SK-N-DZ (cell line): ENCODE results near the gene PKHD1.

Experiments
- DNase-seq: peaks from one replicate; pipeline ENCODE4 v3.0.0-alpha.2; 2015; ENCODE audit warnings: low spot score

PKHD1 gene

GRCh38 chr6:51793393-51793792 lies 294.0 kb downstream of the PKHD1 start:
- no peak for DNase-seq

DNA sequence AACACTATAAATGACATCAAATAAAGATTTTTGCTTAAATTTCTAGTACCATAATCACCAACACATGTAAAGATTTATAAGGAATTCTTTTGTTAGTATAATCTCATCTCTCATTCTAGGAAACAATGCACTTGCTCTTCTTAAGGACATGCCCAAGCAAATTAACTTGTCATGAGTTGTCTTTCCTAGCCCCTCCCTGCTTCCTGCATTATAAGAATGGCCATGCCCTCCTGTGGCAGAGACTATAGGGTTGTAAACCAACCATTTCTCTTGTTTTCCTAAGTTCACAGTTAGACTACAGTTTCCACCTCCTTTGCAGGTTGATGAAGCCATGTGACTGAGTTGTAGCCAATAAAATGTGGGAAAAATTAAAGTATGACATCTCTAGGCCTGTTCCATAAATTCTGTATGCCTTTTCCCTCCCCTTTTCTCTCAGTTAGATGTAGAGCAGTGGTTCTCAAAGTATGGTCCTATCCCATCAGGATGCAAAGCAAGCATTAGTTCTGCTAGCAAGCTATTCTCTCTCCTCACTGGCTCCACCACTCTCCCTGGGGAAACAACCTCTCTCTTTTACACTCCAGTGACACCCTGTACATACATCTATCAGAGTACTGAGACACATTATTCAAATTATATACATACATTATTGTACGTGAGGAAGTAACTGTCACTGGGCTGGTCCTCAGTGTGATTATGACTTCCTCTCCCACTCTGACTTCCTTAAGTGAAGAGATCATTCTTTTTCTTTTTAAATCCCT lies 295.0 kb downstream of the PKHD1 start:
- DNase-seq: no peak

DNA sequence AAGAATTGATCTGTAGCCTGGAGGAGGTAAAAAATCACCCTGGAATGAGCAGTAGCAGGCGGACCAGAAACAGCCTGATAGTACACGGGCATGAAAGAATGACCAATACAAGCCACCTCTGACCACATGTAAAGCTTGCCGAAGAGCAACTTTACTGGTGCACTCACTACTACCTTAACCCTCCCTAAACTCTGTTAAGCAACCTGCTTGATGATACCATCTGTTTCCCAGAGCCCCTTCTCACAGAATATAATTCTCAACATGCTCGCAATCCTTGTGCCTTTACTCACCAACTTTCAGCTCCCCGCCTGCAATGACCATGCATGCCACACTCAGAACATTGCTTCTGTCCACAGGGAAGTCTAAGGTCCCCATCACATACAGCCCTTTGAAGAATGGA lies 296.5 kb downstream of the PKHD1 start:
- no peak for DNase-seq

DNA sequence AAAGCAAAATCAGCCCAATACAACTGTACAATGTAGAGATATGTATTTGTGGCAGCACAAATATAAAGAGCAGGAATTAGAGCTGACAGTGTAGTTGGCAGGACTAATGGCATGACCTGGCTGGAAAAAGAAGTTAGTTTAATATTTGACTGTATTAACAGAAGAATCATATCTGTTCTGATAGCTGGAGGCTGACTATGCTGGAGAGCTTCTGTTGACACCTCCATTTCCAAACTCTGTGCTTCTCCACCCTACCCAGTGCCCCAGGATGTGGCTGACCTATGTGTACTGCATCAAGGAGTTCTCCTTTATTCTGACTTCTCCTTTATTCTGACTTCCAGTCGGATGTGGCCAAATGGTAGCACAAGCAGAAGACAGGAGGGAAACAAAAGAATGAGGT lies 299.3 kb downstream of the PKHD1 start:
- DNase-seq: no peak

- no peak for DNase-seq
Measured at GRCh38 chr6:51778666-51779065, 308.7 kb downstream of the PKHD1 start.

GRCh38 chr6:51777618-51778017 lies 309.8 kb downstream of the PKHD1 start:
- DNase-seq: no peak

- no peak for DNase-seq
Measured at GRCh38 chr6:51775942-51776860, 311.2 kb downstream of the PKHD1 start.

DNA sequence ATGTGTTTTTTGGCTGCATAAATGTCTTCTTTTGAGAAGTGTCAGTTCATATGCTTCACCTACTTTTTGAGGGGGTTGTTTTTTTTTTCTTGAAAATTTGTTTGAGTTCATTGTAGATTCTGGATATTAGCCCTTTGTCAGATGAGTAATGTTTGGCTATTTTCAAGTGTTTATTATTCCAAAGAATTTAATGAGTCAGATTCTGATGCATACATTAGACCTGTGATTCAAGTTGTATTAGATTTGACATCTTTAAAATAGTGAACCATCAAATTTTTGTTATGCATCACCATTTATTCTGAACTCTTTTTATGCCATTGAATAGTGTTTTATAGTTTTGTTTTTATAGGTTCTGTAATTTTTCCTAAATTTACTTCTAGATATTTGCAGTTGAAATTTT lies 319.3 kb downstream of the PKHD1 start:
- no peak for DNase-seq

DNA sequence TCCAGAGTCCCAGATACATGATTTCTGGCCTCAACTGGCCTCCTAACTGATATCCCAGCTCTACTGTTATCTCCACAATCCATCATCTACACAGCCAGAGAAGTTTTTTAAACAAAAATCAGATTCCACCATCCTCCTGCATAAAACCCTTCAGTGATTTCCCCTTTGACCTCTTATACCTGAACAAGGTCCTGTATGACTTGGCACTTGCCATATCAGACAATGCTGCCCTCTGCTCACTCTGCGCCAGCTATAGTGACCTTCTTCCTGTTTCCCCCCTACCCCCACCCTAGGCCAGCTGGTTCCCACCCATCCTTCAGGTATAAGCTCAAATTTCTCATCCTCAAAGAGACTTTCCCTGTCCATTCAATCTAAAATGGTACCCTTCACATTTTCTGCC lies 322.2 kb downstream of the PKHD1 start:
- no peak for DNase-seq

DNA sequence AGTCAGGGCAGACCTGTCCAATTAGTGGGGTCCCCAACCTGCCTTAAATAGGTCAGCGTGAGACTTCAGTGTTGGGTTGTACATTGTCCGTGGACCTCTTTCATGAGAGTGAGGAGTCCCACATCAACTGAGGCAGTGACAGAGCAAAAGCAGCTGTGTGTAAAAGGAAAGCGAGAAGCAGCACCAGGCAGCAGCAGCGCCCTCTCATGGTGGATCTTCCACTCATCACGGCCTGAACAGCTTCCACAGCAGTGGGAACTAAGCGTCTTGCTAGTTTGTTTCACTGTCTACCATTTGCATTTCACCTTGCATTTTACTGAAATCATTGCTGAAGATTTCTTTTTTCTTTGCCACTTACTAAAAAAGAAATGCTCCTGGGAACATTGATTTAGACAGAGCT lies 333.8 kb downstream of the PKHD1 start:
- peak; percentile 7 for DNase-seq

GRCh38 chr6:51743999-51744398 lies 343.4 kb downstream of the PKHD1 start:
- DNase-seq: no peak

DNA sequence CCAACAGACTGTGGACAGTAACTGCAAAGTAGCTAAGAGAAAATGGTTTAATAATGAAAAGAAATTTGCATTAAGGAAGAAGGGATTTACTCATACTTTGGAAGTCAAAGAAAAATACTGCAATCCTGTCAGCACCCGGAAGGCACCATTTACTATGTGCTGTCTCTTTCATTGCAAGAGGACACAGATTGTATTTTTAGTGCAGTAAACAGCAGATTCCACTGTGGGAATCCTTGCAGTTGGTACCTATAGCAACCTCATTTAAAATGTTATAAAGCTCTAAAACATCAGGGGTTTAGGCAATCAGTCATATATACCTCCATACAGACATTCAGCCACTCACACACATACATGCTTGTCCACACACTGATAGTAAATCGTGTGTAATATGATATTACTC lies 346.8 kb downstream of the PKHD1 start:
- no peak for DNase-seq

GRCh38 chr6:51738614-51739013 lies 348.8 kb downstream of the PKHD1 start:
- no peak for DNase-seq

GRCh38 chr6:51737580-51738360 lies 349.6 kb downstream of the PKHD1 start:
- DNase-seq: no peak

- no peak for DNase-seq
Measured at GRCh38 chr6:51725155-51725554, 362.3 kb downstream of the PKHD1 start.

DNA sequence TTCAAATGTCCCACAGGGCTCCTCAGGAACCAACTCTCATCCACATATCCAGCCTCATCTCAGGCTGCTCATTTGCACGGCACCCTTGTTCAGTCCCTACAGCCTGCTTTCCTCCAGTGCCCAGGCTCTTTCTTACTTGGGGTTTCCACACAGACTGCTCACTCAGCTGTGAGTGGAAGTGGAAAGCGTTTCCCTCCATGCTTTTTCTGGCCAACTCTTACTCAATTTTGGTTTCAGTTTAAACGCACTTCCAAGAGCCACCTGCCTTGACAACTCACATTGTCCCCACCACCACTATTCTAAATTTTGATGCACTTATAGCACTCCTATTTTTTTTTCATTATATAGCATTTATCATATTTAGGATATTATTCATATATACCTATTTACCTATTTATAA lies 367.1 kb downstream of the PKHD1 start:
- DNase-seq: no peak

DNA sequence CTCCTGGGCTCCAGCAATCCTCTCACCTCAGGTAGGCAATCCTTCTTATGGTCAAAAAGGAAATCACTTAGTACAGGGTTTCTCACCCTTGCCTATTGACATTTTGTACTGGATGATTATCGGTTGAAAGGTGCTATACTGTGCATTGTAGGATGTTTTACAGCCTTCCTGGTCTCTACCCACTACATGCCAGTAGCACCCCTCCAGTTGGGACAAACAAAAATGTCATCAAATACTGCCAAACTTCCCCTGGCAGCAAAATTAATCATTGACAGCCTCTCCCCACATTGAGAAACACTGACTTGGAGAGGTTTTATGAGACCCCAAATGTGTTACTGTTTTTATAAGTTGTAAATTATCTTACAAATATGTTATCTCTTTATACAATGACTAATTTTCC lies 368.1 kb downstream of the PKHD1 start:
- DNase-seq: no peak

GRCh38 chr6:51718533-51718932 lies 368.9 kb downstream of the PKHD1 start:
- no peak for DNase-seq

DNA sequence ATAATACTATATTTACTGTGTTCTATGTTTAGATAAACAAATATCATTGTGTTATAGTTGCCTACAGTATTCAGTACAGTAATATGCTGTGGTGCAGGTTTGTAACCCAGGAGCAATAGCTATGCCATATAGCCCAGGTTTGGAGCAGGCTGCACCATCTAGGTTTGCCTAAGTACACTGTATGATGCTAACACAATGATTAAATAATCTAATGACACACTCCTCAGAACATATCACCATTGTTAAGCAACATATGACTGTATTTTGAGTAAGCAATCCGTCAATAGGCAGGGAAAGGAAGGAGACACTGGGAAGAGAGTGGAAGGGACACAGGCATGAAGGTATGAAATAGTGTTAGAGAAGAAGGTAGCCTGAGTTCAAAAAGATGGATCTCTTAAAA lies 369.9 kb downstream of the PKHD1 start:
- no peak for DNase-seq

GRCh38 chr6:51711876-51712275 lies 375.5 kb downstream of the PKHD1 start:
- DNase-seq: no peak

DNA sequence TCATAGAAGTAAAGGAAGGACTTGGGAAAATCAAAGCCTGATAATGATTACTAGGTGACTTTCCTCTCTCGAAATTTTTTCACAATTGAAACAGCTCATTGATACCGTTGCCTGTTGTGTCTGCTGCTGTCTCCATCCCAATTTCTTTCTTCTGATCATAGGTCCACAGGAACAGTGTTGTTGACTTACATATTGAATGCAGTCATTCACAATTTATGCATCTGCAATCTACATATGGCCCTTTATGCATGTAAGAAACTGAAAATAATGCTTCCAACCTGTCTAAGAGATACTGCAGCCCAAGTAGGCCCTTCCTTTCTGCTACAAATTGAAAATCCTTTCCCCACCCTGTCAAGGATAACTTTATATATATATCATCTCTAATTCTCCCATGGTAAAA lies 381.3 kb downstream of the PKHD1 start:
- DNase-seq: no peak

DNA sequence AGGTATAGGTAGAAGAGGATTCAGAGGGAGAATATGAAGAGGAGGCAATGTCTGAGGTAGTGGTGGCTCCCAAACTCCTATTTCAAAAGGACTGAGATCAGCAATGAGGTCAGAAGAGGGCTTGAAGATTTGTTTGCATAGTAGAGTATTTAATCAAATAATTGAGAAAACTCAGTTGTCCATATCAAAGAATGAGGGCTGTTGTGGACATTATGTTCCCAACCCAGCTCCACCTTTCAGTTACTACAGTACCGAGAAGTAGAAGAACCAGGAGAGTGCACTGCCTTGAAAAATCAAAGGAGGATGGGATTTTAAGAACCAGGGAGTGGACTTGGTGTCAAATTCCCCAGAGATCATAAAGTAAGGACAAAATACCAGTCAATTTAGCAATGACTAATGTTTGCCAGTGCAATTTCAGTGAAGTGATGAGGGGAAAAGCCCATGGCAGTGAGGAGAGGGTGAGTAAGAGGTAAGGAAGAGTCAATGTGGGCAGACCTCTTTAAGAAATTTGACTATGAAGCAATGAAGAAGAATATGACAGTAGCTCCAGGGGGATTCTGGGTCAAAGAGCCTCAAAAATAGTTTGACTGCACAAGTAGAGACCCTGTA lies 382.4 kb downstream of the PKHD1 start:
- no peak for DNase-seq
